Memory B cell (primary cell): ENCODE results near the gene ANKH.
"Not testable (repeated sequence)": the region's sequence is repeated elsewhere in the genome, so short reads cannot be mapped to it uniquely, and the experiment has no call there.

Experiments
- ATAC-seq: fragments of 150-1000 bp; cut with Tn5 transposase; 2 replicates; pipeline ENCODE4 v1.10.0; 2021; ENCODE audit warnings: low read depth, mild to moderate bottlenecking, moderate library complexity
- DNase-seq, 2 donors: peaks; one replicate each; pipeline ENCODE4 v3.0.0; 2022; ENCODE audit warnings: low spot score in 2 of 2
- H3K27ac Mint-ChIP-seq: one replicate; pipeline ENCODE4 v1.8.0; 2022; ENCODE audit warnings: mild to moderate bottlenecking, moderate library complexity, mixed read lengths
- H3K27me3 Mint-ChIP-seq: one replicate; pipeline ENCODE4 v1.8.0; 2022; ENCODE audit warnings: mixed read lengths
- H3K36me3 Mint-ChIP-seq: one replicate; pipeline ENCODE4 v1.8.0; 2022; ENCODE audit warnings: mild to moderate bottlenecking, mixed read lengths
- H3K4me1 Mint-ChIP-seq: one replicate; pipeline ENCODE4 v1.8.0; 2022; ENCODE audit warnings: mixed read lengths
- H3K4me3 Mint-ChIP-seq: one replicate; pipeline ENCODE4 v1.8.0; 2022; ENCODE audit warnings: mild to moderate bottlenecking, moderate library complexity, mixed read lengths
- H3K9me3 Mint-ChIP-seq: one replicate; pipeline ENCODE4 v1.8.0; 2022; ENCODE audit warnings: mixed read lengths

The ANKH gene

DNA sequence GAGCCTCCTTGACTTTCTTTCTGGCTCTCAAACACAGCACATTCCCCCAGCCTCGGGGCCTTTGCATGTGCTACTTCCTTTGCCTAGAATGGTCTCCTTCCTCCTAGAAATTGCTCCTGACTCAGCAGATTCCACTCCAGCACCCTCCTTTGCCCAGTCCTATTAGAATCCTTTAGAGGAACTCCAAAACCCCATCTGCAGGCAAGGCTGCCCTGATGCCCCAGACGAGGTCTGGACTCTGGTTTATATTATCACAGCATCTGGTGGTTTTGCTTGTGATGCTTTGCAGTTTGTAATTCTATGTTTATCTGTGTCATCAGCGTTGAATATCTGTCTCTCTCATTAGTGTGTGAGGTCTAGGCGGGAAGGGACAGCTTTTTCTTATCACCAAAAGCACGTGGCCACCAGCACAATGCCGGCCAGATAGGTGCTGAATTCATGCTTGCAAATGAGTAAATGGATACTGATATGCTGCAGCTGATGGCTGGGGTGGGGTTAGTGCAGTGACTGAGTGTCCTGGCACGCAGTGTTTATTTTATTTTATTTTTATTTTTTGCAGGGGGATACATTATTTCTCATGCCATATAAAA is 30.0 kb upstream of the ANKH start:
- ATAC-seq (no peak), DNase-seq (no peak)

DNA sequence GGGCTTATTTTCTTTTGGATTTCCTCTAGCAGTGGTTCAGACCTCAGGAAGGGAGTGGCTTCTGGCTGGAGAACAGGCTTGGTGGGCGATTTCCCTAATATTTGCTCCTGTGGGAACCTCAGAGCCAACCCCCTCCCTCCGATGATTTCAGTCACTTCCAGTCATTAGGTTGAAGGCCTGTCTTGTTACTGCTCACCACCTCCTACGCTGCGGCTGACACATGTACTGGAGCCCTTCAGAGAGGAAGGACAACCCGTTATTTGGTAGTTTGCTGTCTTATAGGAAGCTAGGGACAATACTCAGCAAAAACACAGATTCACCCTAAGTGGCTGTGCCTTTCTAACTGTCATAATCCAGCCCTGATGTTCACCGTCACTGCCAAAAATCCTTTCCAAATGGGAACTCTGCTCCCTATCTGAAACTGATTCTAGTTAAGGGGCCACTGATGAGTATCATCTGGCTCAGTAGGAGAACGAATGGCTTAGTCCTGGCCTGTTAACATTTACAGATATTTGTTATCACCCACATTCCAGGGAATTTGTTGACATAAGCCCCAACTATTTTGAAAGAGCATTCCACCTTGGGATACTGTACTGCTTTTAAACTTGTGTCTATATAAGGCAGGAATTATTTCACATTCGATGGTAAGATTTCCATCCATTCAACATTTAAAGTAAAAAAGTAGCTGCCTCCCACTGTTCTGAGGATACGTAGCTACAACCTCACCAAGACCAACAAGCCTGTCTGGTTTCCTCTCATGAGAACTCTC is 29.3 kb upstream of the ANKH start:
- Mint-ChIP-seq H3K27ac (no peak overlapping the region), H3K27me3 (peaks cover 3% of the 10 kb centered on the region), H3K9me3 (no peaks in the 10 kb centered on the region), H3K4me3 (no peak overlapping the region), H3K36me3 (no peaks in the 10 kb centered on the region), H3K4me1 (peaks cover 2% of the 10 kb centered on the region)
- no peak for ATAC-seq
- DNase-seq, result no peak

More for the DNA sequence above, 30.0 kb upstream of the ANKH start:
- H3K36me3 Mint-ChIP-seq, result no peaks in the 10 kb centered on the region
- H3K27me3 Mint-ChIP-seq, result peaks cover under 1% of the 10 kb centered on the region
- no peaks in the 10 kb centered on the region for H3K9me3 Mint-ChIP-seq
- no peak overlapping the region for H3K27ac Mint-ChIP-seq
- H3K4me3 Mint-ChIP-seq, result no peak overlapping the region
- H3K4me1 Mint-ChIP-seq, result peaks cover under 1% of the 10 kb centered on the region

DNA sequence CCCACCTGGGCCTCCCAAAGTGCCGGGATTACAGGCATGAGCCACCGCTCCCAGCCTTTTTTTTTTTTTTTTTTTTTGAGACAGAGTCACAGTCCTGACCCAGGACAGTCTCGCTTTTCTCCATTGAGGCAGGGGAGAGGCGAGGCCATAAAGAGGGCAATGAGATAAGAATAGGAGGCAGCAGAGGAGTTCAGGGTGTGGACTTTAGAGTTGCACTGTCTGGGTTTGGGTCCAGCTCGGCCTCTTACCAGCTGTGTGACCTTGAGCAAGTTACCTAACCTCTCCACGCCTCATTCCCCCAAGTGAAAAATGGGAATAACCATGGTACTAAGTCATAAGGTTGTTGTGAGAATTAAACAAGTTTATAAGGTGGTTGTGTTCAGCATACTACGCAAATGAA is 24.6 kb upstream of the ANKH start:
- peaks cover 3% of the 10 kb centered on the region for H3K27me3 Mint-ChIP-seq
- peaks cover 2% of the 10 kb centered on the region for H3K4me1 Mint-ChIP-seq
- H3K27ac Mint-ChIP-seq, result no peak overlapping the region
- ATAC-seq, result no peak
- no peak for DNase-seq
- no peaks in the 10 kb centered on the region for H3K9me3 Mint-ChIP-seq
- no peak overlapping the region for H3K4me3 Mint-ChIP-seq
- H3K36me3 Mint-ChIP-seq, result no peaks in the 10 kb centered on the region

DNA sequence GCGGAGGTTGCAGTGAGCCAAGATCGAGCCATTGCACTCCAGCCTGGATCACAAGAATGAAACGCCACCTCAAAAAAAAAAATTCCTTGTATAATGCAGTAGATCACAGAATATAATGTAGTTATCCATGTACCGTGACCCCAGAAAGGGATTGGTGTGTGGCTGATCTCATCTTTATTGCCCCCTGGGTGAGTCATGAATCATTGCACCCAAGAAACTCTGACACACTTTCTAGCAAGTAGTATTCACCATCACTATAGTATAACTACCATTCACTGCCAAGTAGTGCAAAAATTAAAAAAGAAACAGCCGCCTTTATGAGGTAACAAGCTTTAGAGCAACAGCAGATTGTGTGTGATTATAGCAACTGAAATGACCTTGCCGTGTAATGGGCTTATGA is 23.7 kb upstream of the ANKH start:
- DNase-seq (no peak), ATAC-seq (no peak)
- peaks cover 3% of the 10 kb centered on the region for H3K27me3 Mint-ChIP-seq
- no peaks in the 10 kb centered on the region for H3K9me3 Mint-ChIP-seq
- H3K27ac Mint-ChIP-seq, result no peak overlapping the region
- no peaks in the 10 kb centered on the region for H3K36me3 Mint-ChIP-seq
- peaks cover 2% of the 10 kb centered on the region for H3K4me1 Mint-ChIP-seq
- H3K4me3 Mint-ChIP-seq, result no peak overlapping the region

DNA sequence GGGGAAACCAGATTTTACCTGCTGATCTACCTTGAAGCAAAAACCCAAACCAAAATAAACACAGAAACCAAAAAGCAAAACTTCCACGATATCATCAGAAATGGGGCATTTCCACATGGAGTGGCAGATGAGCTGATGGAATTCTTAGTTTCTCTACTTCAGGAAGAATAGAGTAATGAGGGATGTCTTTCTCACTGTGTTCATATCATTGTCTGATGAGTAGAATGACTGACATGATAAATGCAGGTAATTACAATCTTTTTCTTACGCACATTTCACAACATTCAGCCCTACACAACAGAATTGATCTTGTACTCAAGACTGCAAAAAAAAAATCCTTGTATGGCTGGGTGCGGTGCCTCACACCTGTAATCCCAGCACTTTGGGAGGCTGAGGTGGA is 23.2 kb upstream of the ANKH start:
- no peak for DNase-seq
- no peak for ATAC-seq
- H3K36me3 Mint-ChIP-seq, result no peaks in the 10 kb centered on the region
- peaks cover 3% of the 10 kb centered on the region for H3K27me3 Mint-ChIP-seq
- H3K9me3 Mint-ChIP-seq, result no peaks in the 10 kb centered on the region
- no peak overlapping the region for H3K27ac Mint-ChIP-seq
- peaks cover 2% of the 10 kb centered on the region for H3K4me1 Mint-ChIP-seq
- H3K4me3 Mint-ChIP-seq, result no peak overlapping the region

DNA sequence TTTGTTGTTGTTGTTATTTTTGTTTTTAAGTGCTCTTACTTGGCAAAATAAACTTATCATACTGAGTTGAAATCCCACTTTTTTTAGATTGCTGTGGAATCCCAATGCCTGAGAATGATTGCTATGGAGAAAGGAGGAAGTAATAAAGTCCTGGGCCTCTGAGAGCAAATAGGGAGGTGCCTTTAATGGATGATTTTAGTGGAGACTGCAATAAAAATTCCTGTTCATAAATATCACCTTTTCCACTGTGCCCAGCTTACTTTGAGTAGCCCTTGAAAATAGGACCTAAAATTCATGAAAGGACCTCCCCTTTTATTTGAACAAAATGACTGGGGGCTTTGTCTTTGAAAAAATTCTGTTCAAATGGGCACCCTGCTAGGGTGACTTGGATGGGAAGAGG is 21.8 kb upstream of the ANKH start:
- H3K4me1 Mint-ChIP-seq, result peaks cover 2% of the 10 kb centered on the region
- H3K4me3 Mint-ChIP-seq, result no peak overlapping the region
- peaks cover 5% of the 10 kb centered on the region for H3K27me3 Mint-ChIP-seq
- no peak overlapping the region for H3K27ac Mint-ChIP-seq
- H3K36me3 Mint-ChIP-seq, result no peaks in the 10 kb centered on the region
- no peaks in the 10 kb centered on the region for H3K9me3 Mint-ChIP-seq
- DNase-seq (no peak), ATAC-seq (no peak)

DNA sequence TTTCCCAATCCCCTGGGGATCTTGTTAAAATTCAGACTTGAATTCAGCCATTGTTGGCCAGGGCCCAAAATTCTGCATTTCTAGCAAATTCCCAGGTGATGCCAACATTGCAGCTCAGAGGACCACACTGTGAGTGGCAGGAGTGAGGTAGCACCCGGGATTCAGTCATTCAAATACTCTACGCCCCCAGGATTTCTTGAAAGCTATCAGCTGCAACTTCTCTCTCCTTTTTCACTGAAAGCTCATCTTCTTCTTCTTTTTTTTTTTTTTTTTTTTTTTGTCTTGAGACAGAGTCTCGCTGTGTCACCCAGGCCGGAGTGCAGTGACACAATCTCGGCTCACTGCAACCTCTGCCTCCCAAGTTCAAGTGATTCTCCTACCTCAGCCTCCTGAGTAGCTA is 19.3 kb upstream of the ANKH start:
- Mint-ChIP-seq H3K27me3 (peaks cover 2% of the 10 kb centered on the region), H3K36me3 (no peaks in the 10 kb centered on the region), H3K27ac (no peak overlapping the region), H3K4me1 (no peaks in the 10 kb centered on the region), H3K9me3 (no peaks in the 10 kb centered on the region), H3K4me3 (no peak overlapping the region)
- DNase-seq, result no peak
- no peak for ATAC-seq

DNA sequence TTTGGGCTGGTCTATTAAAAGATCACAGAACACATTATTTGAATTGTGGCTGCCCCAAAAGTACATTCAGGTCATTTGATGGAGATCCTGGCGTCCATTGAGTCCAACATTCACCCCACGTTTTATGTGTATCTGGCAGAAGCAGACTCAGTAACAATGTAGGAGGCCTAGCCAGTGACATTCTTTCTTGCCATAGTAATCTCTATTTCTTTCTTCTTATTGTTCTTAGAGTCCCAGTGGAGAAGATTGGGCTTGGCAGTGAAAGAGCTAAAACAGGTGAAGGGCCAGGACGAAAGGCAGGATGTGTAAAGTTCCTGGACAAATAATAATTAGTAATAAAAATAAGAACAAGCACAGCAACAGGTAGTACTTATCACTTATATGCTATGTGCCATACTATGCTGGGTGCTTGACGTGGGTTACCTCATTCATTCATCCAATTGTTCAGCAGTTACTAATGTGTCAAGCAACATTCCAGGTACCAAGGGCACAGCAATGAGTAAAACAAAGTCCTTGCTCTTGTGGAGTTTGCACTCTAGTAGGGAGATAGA is 12.6 kb upstream of the ANKH start:
- Mint-ChIP-seq H3K36me3 (no peaks in the 10 kb centered on the region), H3K4me3 (no peak overlapping the region), H3K4me1 (no peaks in the 10 kb centered on the region), H3K27me3 (peaks cover 10% of the 10 kb centered on the region), H3K9me3 (no peaks in the 10 kb centered on the region), H3K27ac (no peak overlapping the region)
- DNase-seq (no peak), ATAC-seq (no peak)

DNA sequence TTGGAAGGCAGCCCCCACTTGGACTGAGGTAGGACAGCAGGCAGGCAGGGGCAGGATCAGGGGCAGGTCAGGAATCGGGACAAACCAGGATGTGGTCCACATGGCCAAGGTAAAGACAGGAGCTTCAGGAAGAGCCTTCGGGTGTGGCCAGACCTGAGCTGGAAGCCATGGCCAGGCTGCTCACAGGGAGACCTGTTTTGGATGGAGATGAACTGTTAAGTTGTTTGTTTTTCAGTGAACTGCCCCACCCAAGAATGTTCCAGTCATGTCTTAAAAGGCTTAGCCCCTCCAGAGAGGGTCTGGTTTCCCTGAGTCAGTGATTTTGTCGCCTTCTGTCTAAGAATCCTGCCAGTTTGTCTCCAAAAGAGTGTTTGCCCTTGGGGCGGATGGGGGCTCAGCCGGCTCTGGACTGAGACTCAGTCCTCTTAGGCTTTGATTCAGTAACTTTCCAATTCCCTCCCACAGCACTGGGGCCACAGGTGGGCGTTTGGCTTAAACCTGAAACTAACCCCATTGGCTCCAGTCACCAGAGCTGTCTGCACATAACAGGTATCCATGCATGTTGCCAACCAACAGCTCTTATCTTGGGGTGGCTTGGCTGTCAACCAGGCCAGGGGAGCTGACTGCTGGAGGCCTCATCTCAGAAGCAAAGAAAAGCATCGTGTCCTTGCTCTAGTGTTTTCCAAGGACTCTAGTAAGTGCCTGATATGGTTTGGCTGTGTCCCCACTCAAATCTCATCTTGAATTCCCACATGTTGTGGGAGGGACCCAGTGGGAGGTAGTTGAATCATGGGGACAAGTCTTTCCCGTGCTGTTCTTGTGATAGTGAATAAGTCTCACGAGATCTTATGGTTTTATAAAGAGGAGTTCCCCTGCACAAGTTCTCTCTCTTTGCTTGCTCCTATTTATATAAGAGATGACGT is 11.3 kb upstream of the ANKH start:
- Mint-ChIP-seq H3K27me3 (peaks cover 12% of the 10 kb centered on the region), H3K4me1 (no peaks in the 10 kb centered on the region), H3K27ac (no peak overlapping the region), H3K36me3 (no peaks in the 10 kb centered on the region), H3K4me3 (no peak overlapping the region), H3K9me3 (no peaks in the 10 kb centered on the region)
- no peak for ATAC-seq
- DNase-seq, result no peak

DNA sequence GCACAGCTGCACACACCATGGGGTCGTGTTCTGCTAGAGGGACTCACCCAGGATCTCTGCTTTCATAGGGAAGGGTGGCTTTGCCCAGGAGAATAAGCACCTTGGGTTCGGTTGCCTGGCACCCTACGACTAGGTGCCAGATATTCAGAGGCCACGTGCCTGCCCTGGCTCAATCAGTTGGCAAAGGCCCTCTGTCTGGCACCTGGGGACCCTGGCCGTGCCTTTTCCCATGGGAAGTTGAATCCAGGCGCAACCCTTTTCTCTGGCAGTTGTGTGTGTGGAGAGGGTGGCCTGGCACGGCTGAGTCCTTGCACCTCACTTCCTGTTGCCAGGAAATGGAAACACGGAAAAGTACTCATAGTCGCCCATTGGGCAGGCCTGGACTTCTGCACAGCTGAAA is 10.2 kb upstream of the ANKH start:
- no peaks in the 10 kb centered on the region for H3K36me3 Mint-ChIP-seq
- DNase-seq (no peak), ATAC-seq (no peak)
- H3K4me3 Mint-ChIP-seq, result no peak overlapping the region
- H3K27ac Mint-ChIP-seq, result no peak overlapping the region
- peaks cover 3% of the 10 kb centered on the region for H3K4me1 Mint-ChIP-seq
- H3K9me3 Mint-ChIP-seq, result no peaks in the 10 kb centered on the region
- peaks cover 12% of the 10 kb centered on the region for H3K27me3 Mint-ChIP-seq

DNA sequence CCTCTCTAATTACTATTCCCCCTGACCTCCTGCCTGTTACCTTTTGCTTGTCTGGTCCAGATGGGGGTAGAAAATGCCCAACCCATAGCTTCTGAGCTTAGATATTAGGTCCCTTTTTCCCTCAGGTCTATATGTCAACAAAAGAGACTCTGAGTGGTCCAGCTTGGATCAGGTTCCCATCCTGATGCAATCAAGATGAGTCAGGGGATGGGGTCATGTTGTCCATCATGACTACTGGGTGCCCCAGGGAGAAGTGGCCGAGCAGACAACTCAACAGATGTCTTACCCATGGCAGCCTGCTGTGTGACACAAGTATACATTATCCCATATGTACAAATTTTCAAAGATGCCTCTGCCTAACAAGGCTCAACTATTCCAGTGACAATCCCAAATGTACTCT is 9.1 kb upstream of the ANKH start:
- no peaks in the 10 kb centered on the region for H3K9me3 Mint-ChIP-seq
- peaks cover 12% of the 10 kb centered on the region for H3K27me3 Mint-ChIP-seq
- peaks cover 3% of the 10 kb centered on the region for H3K4me1 Mint-ChIP-seq
- no peak for DNase-seq
- no peaks in the 10 kb centered on the region for H3K36me3 Mint-ChIP-seq
- no peak overlapping the region for H3K4me3 Mint-ChIP-seq
- H3K27ac Mint-ChIP-seq, result no peak overlapping the region
- ATAC-seq, result no peak

DNA sequence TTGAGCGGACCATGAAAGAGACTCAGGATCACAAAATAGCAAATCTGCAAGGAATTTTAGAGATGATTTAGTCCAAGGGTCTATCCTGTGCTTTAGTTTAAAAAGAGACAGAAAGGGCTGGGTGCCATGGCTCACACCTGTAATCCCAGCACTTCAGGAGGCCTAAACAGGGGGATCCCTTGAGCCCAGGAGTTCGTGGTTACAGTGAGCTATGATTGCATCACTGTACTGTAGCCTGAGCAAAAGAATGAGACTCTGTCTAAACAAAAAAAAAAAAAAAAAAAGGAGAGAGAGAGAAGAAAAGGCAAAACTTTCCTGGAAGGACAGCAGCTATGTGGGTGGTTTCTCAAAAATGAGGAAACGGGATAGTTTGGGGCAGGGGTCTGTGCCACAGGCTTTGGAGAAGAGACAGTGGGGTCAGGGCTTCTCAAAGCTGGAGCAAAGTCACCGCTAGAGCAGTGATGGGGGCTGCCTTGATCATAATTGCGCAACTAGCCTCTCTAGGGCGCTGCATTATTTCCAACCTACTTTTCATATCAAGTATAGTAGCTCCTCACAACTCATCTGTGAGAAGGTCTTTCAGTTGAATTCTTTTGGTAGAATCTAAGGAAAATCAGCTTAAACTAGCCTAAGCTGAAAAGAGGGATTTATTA is 8.5 kb upstream of the ANKH start:
- peaks cover 12% of the 10 kb centered on the region for H3K27me3 Mint-ChIP-seq
- DNase-seq (no peak), ATAC-seq (no peak)
- peaks cover 3% of the 10 kb centered on the region for H3K4me1 Mint-ChIP-seq
- H3K4me3 Mint-ChIP-seq, result no peak overlapping the region
- H3K9me3 Mint-ChIP-seq, result no peaks in the 10 kb centered on the region
- H3K36me3 Mint-ChIP-seq, result no peaks in the 10 kb centered on the region
- no peak overlapping the region for H3K27ac Mint-ChIP-seq

DNA sequence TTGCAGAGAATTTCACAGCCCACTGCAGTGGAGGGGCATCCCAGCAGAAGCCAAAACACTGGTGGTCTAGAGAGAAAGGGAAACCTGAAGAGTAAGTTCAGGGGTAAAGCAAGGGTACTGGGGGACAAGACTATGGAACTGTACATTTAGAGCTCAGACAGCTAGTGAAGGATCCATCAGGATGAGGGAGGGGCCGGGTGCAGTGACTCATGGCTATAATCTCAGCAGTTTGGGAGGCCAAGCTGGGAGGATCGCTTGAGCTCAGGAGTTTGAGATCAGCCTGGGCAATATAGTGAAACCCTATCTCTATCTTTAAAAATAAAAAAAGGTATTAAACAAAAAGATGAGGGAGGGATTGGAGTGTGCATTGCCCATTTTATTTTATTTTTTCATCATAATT is 7.8 kb upstream of the ANKH start:
- Mint-ChIP-seq H3K4me3 (no peak overlapping the region), H3K36me3 (no peaks in the 10 kb centered on the region), H3K27ac (no peak overlapping the region), H3K4me1 (peaks cover 3% of the 10 kb centered on the region), H3K27me3 (peaks cover 10% of the 10 kb centered on the region), H3K9me3 (no peaks in the 10 kb centered on the region)
- ATAC-seq, result no peak
- no peak for DNase-seq

DNA sequence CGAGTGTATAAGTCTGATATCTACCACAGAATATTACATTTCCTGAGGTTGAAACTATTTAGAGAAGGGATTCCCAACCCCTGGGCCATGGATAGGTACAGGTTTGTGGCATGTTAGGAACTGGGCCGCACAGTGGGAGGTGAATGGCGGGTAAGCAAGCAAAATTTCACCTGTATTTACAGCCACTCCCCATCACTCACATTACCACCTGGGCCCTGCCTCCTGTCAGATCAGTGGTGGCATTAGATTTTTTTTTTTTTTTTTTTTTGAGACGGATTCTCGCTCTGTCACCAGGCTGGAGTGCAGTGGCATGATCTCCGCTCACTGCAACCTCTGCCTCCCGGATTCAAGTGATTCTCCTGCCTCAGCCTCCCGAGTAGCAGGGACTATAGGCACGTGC is 6.6 kb upstream of the ANKH start:
- not testable (repeated sequence) for ATAC-seq, H3K4me1 Mint-ChIP-seq, DNase-seq, H3K36me3 Mint-ChIP-seq, H3K27me3 Mint-ChIP-seq, H3K27ac Mint-ChIP-seq, H3K9me3 Mint-ChIP-seq, H3K4me3 Mint-ChIP-seq
